Measurements from ENCODE around the gene AKAP6. TPM values are rescaled to one million over a fixed set of nuclear protein-coding genes. Genes with fewer than 3 reads are reported as not detected.

The AKAP6 gene
- total RNA-seq, 2 experiments from 2014 or later: 1.2 to 1.4 TPM

GRCh38 chr14:32303865-32304264 is 25.2 kb upstream of the AKAP6 start:
- DNase-seq (no peak), ATAC-seq (no peak)
- intact Hi-C loops (cut with micrococcal nuclease): no loop called here
- no peaks in the 10 kb centered on the region for H3K9me3 Mint-ChIP-seq
- no peaks in the 10 kb centered on the region for H3K36me3 Mint-ChIP-seq (ENCODE audit: low read depth)
- POLR2A ChIA-PET: no interaction called here
- H3K4me1 Mint-ChIP-seq (ENCODE audit: low read depth): no peaks in the 10 kb centered on the region
- TF ChIP-seq CTCF (IDR thresholded peaks at IDR 0.05): no peak
- no peak overlapping the region for H3K4me3 Mint-ChIP-seq
- H3K27ac Mint-ChIP-seq: no peak overlapping the region
- H3K27me3 Mint-ChIP-seq: no peaks in the 10 kb centered on the region
- CTCF ChIA-PET: no interaction called here

- CTCF ChIA-PET: no interaction called here
- DNase-seq: no peak
- Mint-ChIP-seq H3K4me1 (ENCODE audit: low read depth) (no peaks in the 10 kb centered on the region), H3K9me3 (no peaks in the 10 kb centered on the region), H3K27me3 (no peaks in the 10 kb centered on the region), H3K4me3 (no peak overlapping the region), H3K36me3 (ENCODE audit: low read depth) (no peaks in the 10 kb centered on the region), H3K27ac (no peak overlapping the region)
- TF ChIP-seq CTCF (IDR thresholded peaks at IDR 0.05): no peak
- intact Hi-C loops (cut with micrococcal nuclease): no loop called here
- POLR2A ChIA-PET: no interaction called here
- ATAC-seq: no peak
Measured at GRCh38 chr14:32304296-32304695, 24.8 kb upstream of the AKAP6 start.

GRCh38 chr14:32306549-32306948 is 22.5 kb upstream of the AKAP6 start:
- ChIA-PET CTCF (no interaction called here), POLR2A (interaction anchor here (1.2 kb wide), 1 partner anchor 11 kb away, joined by 3 read pairs; no protein-coding TSS in a partner anchor)
- Mint-ChIP-seq H3K4me1 (ENCODE audit: low read depth) (no peaks in the 10 kb centered on the region), H3K9me3 (no peaks in the 10 kb centered on the region), H3K27me3 (no peaks in the 10 kb centered on the region), H3K27ac (no peak overlapping the region), H3K36me3 (ENCODE audit: low read depth) (no peaks in the 10 kb centered on the region), H3K4me3 (no peak overlapping the region)
- intact Hi-C loops (cut with micrococcal nuclease): no loop called here
- no peak for DNase-seq
- no peak for ATAC-seq
- no peak for TF ChIP-seq CTCF (IDR thresholded peaks at IDR 0.05)

- H3K27me3 Mint-ChIP-seq: no peaks in the 10 kb centered on the region
- ATAC-seq (no peak), DNase-seq (no peak)
- no peak overlapping the region for H3K27ac Mint-ChIP-seq
- no peaks in the 10 kb centered on the region for H3K36me3 Mint-ChIP-seq (ENCODE audit: low read depth)
- TF ChIP-seq CTCF (IDR thresholded peaks at IDR 0.05): no peak
- ChIA-PET POLR2A (no interaction called here), CTCF (no interaction called here)
- H3K4me3 Mint-ChIP-seq: no peak overlapping the region
- no peaks in the 10 kb centered on the region for H3K9me3 Mint-ChIP-seq
- intact Hi-C loops (cut with micrococcal nuclease): no loop called here
- no peaks in the 10 kb centered on the region for H3K4me1 Mint-ChIP-seq (ENCODE audit: low read depth)
Measured at GRCh38 chr14:32307881-32308582, 21.1 kb upstream of the AKAP6 start.

- H3K4me3 Mint-ChIP-seq: no peak overlapping the region
- H3K4me1 Mint-ChIP-seq (ENCODE audit: low read depth): no peaks in the 10 kb centered on the region
- intact Hi-C loops (cut with micrococcal nuclease): no loop called here
- H3K9me3 Mint-ChIP-seq: no peaks in the 10 kb centered on the region
- no peaks in the 10 kb centered on the region for H3K36me3 Mint-ChIP-seq (ENCODE audit: low read depth)
- no peak overlapping the region for H3K27ac Mint-ChIP-seq
- TF ChIP-seq CTCF (IDR thresholded peaks at IDR 0.05): no peak
- ATAC-seq (no peak), DNase-seq (no peak)
- H3K27me3 Mint-ChIP-seq: peaks cover 2% of the 10 kb centered on the region
- CTCF ChIA-PET: interaction anchor here (0.7 kb wide), 1 partner anchor 18 kb away, joined by 3 read pairs; no protein-coding TSS in a partner anchor
- POLR2A ChIA-PET: no interaction called here
Measured at GRCh38 chr14:32310876-32311275, 18.2 kb upstream of the AKAP6 start.
